Measurements from ENCODE around the gene ZNF750.

ZNF750 gene

GRCh38 chr17:82807101-82807500 lies 32.7 kb downstream of the ZNF750 start:
- no peak for TF ChIP-seq MYC (IDR thresholded peaks at IDR 0.05; ENCODE audit: low read depth, low read length)
- no peak for TF ChIP-seq MAX (IDR thresholded peaks at IDR 0.05; ENCODE audit: low read depth, low read length)
- TF ChIP-seq CTCF (IDR thresholded peaks at IDR 0.05; ENCODE audit: low read depth, low read length), result no peak
- no peak for TF ChIP-seq POLR2A (IDR thresholded peaks at IDR 0.05; ENCODE audit: extremely low read depth, insufficient read length)
- H3K4me3 ChIP-seq (ENCODE audit: low read depth, low read length), result no peak overlapping the region
- DNase-seq (ENCODE audit: low read depth), result no peak

GRCh38 chr17:82806645-82807044 lies 33.2 kb downstream of the ZNF750 start:
- no peak for DNase-seq (ENCODE audit: low read depth)
- TF ChIP-seq MAX (IDR thresholded peaks at IDR 0.05; ENCODE audit: low read depth, low read length), result no peak
- TF ChIP-seq CTCF (IDR thresholded peaks at IDR 0.05; ENCODE audit: low read depth, low read length), result no peak
- no peak for TF ChIP-seq MYC (IDR thresholded peaks at IDR 0.05; ENCODE audit: low read depth, low read length)
- TF ChIP-seq POLR2A (IDR thresholded peaks at IDR 0.05; ENCODE audit: extremely low read depth, insufficient read length), result no peak
- H3K4me3 ChIP-seq (ENCODE audit: low read depth, low read length), result no peak overlapping the region

GRCh38 chr17:82805823-82806222 lies 34.0 kb downstream of the ZNF750 start:
- DNase-seq (ENCODE audit: low read depth), result no peak
- TF ChIP-seq POLR2A (IDR thresholded peaks at IDR 0.05; ENCODE audit: extremely low read depth, insufficient read length) (no peak), MYC (IDR thresholded peaks at IDR 0.05; ENCODE audit: low read depth, low read length) (no peak), CTCF (IDR thresholded peaks at IDR 0.05; ENCODE audit: low read depth, low read length) (no peak), MAX (IDR thresholded peaks at IDR 0.05; ENCODE audit: low read depth, low read length) (no peak)
- H3K4me3 ChIP-seq (ENCODE audit: low read depth, low read length), result no peak overlapping the region

GRCh38 chr17:82805254-82805653 lies 34.6 kb downstream of the ZNF750 start:
- no peak for DNase-seq (ENCODE audit: low read depth)
- TF ChIP-seq CTCF (IDR thresholded peaks at IDR 0.05; ENCODE audit: low read depth, low read length) (no peak), MYC (IDR thresholded peaks at IDR 0.05; ENCODE audit: low read depth, low read length) (no peak), MAX (IDR thresholded peaks at IDR 0.05; ENCODE audit: low read depth, low read length) (no peak), POLR2A (IDR thresholded peaks at IDR 0.05; ENCODE audit: extremely low read depth, insufficient read length) (no peak)
- no peak overlapping the region for H3K4me3 ChIP-seq (ENCODE audit: low read depth, low read length)

GRCh38 chr17:82804442-82805191 lies 35.2 kb downstream of the ZNF750 start:
- TF ChIP-seq POLR2A (IDR thresholded peaks at IDR 0.05; ENCODE audit: extremely low read depth, insufficient read length) (no peak), CTCF (IDR thresholded peaks at IDR 0.05; ENCODE audit: low read depth, low read length) (no peak), MAX (IDR thresholded peaks at IDR 0.05; ENCODE audit: low read depth, low read length) (no peak), MYC (IDR thresholded peaks at IDR 0.05; ENCODE audit: low read depth, low read length) (no peak)
- no peak overlapping the region for H3K4me3 ChIP-seq (ENCODE audit: low read depth, low read length)
- DNase-seq (ENCODE audit: low read depth), result no peak

Data from NB4 (cell line).